Lower leg skin (tissue), 4 donors: ENCODE measurements around the gene GLYATL3. TPM values are rescaled to one million over a fixed set of nuclear protein-coding genes. Genes with fewer than 3 reads are reported as not detected.

Source experiments
- DNase-seq, 2 donors: peaks; one replicate each; pipeline ENCODE4 v3.0.0-alpha.2; 2019; ENCODE audit warnings: low spot score in 2 of 2
- H3K4me3 ChIP-seq: fragments of 200-600 bp; sonication (generic); 2 replicates; pipeline ENCODE4 v1.5.1; 2017; ENCODE audit warnings: mild to moderate bottlenecking, low read depth; ENCODE audit not compliant: poor library complexity, severe bottlenecking
- POLR2A ChIP-seq, 2 donors: fragments of 450-650 bp; IDR thresholded peaks; one replicate each; pipeline ENCODE4 v1.6.1; 2016 to 2017; ENCODE audit warnings: antibody characterized with exemption in 2 of 2, mild to moderate bottlenecking in 1 of 2, moderate library complexity in 1 of 2
- WGBS, 2 donors: methylation state at CpG; one replicate each; pipeline ENCODE4 v1.1.5; 2018; 5-methylcytosine and 5-hydroxymethylcytosine counted together
- intact Hi-C: fragments of 100-400 bp; cut with DNase I; formaldehyde crosslinking; loops from one replicate; pipeline ENCODE4 v1.15.0; 2023; ENCODE audit warnings: low total_unique reads
- total RNA-seq, 4 donors: library from RNA; depleted of rRNA; stranded (reverse); fragments of >200 nt; gene quantifications; one replicate each; pipeline ENCODE4 v1.1.0, GENCODE V29; 2016
- TF ChIP-seq, protein P1 (sequence below), 3 donors: fragments of 450-650 bp; IDR thresholded peaks; one replicate each; pipeline ENCODE4 v1.5.1; 2016; ENCODE audit warnings: antibody characterized with exemption in 3 of 3, mild to moderate bottlenecking in 3 of 3, moderate library complexity in 2 of 3

GLYATL3 gene
- total RNA-seq, 4 donors from 2014 or later, result not detected

DNA sequence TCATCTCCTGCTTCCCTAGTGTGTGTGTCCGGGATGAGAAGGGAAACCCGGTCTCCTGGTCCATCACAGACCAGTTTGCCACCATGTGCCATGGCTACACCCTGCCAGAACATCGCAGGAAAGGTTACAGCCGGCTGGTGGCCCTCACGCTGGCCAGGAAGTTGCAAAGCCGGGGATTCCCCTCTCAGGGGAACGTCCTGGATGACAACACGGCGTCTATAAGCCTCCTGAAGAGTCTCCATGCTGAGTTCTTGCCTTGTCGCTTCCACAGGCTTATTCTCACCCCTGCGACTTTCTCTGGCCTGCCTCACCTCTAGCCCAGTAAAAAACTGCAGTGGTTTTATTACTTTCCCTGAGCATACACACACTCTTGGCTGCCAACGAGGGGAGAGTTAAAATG is 26.9 kb downstream of the GLYATL3 start:
- 81% methylated on average over 12 of the region's 12 CpGs for WGBS, 2 donors

GRCh38 chr6:49527320-49527719 is 27.6 kb downstream of the GLYATL3 start:
- DNase-seq, result no peak
- intact Hi-C loops, result no loop called here
- 37 to 45% methylated on average over 1 of the region's 1 CpG for WGBS, 2 donors
- TF ChIP-seq, protein P1, sequence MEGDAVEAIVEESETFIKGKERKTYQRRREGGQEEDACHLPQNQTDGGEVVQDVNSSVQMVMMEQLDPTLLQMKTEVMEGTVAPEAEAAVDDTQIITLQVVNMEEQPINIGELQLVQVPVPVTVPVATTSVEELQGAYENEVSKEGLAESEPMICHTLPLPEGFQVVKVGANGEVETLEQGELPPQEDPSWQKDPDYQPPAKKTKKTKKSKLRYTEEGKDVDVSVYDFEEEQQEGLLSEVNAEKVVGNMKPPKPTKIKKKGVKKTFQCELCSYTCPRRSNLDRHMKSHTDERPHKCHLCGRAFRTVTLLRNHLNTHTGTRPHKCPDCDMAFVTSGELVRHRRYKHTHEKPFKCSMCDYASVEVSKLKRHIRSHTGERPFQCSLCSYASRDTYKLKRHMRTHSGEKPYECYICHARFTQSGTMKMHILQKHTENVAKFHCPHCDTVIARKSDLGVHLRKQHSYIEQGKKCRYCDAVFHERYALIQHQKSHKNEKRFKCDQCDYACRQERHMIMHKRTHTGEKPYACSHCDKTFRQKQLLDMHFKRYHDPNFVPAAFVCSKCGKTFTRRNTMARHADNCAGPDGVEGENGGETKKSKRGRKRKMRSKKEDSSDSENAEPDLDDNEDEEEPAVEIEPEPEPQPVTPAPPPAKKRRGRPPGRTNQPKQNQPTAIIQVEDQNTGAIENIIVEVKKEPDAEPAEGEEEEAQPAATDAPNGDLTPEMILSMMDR (IDR thresholded peaks at IDR 0.05), result no peak
- TF ChIP-seq POLR2A (IDR thresholded peaks at IDR 0.05), result no peak
- no peak overlapping the region for H3K4me3 ChIP-seq

More for the DNA sequence above, 26.9 kb downstream of the GLYATL3 start:
- no peak overlapping the region for H3K4me3 ChIP-seq
- intact Hi-C loops, result no loop called here
- no peak for DNase-seq
- TF ChIP-seq POLR2A (IDR thresholded peaks at IDR 0.05), result no peak
- TF ChIP-seq, protein P1 (IDR thresholded peaks at IDR 0.05), result no peak

DNA sequence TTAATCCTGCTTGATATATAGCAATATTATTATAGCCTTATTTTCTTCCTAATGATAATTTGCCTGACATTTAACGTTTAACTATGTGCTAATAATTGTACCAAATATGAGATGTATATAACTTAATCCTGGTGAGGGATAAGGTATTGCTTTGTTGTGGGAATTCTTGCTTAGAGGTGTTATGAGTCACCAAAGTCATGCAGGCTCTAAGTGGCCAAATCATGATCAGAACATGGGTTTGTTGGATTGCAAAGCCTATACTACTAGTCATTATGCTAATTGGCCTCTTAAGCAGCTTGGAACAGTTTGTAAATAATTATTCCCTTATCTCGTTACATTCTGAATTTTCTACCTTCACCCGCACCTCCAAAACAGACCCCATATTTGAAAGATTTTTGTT is 28.8 kb downstream of the GLYATL3 start:
- TF ChIP-seq POLR2A (IDR thresholded peaks at IDR 0.05), result no peak
- TF ChIP-seq, protein P1 (IDR thresholded peaks at IDR 0.05), result no peak
- 35 to 42% methylated on average over 3 of the region's 3 CpGs for WGBS, 2 donors
- intact Hi-C loops, result no loop called here
- H3K4me3 ChIP-seq, result no peak overlapping the region
- DNase-seq, result no peak

- TF ChIP-seq, protein P1 (IDR thresholded peaks at IDR 0.05), result no peak
- TF ChIP-seq POLR2A (IDR thresholded peaks at IDR 0.05), result no peak
- intact Hi-C loops, result no loop called here
- 64 to 74% methylated on average over 2 of the region's 2 CpGs for WGBS, 2 donors
- no peak overlapping the region for H3K4me3 ChIP-seq
- DNase-seq, result no peak
Measured at GRCh38 chr6:49530141-49530776, 30.5 kb downstream of the GLYATL3 start.

- intact Hi-C loops, result no loop called here
- whole genome bisulfite sequencing, 2 donors, result 5% methylated on average over 3 of the region's 3 CpGs
- DNase-seq, result no peak
- no peak overlapping the region for H3K4me3 ChIP-seq
- no peak for TF ChIP-seq POLR2A (IDR thresholded peaks at IDR 0.05)
- TF ChIP-seq, protein P1 (IDR thresholded peaks at IDR 0.05), result peak in 1 of 3 donors; percentile 17
Measured at GRCh38 chr6:49531774-49532569, 32.2 kb downstream of the GLYATL3 start.
